Measurements from ENCODE around the gene ZNF536.

ZNF536 gene

GRCh38 chr19:30448386-30449077 lies 76.3 kb downstream of the ZNF536 start:
- TF ChIP-seq CTCF (conservative IDR thresholded peaks at IDR 0.05; ENCODE audit: control insufficient read depth, insufficient read depth, low read depth, low read length) = no peak
- DNase-seq (ENCODE audit: low read depth) = no peak
- no peak overlapping the region for H3K4me3 ChIP-seq (ENCODE audit: control insufficient read depth, low read depth, low read length)

GRCh38 chr19:30449078-30449590 lies 77.0 kb downstream of the ZNF536 start:
- no peak overlapping the region for H3K4me3 ChIP-seq (ENCODE audit: control insufficient read depth, low read depth, low read length)
- DNase-seq (ENCODE audit: low read depth) = no peak
- TF ChIP-seq CTCF (conservative IDR thresholded peaks at IDR 0.05; ENCODE audit: control insufficient read depth, insufficient read depth, low read depth, low read length) = no peak

GRCh38 chr19:30449673-30450072 lies 77.5 kb downstream of the ZNF536 start:
- no peak for TF ChIP-seq CTCF (conservative IDR thresholded peaks at IDR 0.05; ENCODE audit: control insufficient read depth, insufficient read depth, low read depth, low read length)
- no peak overlapping the region for H3K4me3 ChIP-seq (ENCODE audit: control insufficient read depth, low read depth, low read length)
- no peak for DNase-seq (ENCODE audit: low read depth)

GRCh38 chr19:30450100-30450499 lies 77.9 kb downstream of the ZNF536 start:
- H3K4me3 ChIP-seq (ENCODE audit: control insufficient read depth, low read depth, low read length) = no peak overlapping the region
- DNase-seq (ENCODE audit: low read depth) = no peak
- no peak for TF ChIP-seq CTCF (conservative IDR thresholded peaks at IDR 0.05; ENCODE audit: control insufficient read depth, insufficient read depth, low read depth, low read length)

GRCh38 chr19:30450835-30451321 lies 78.7 kb downstream of the ZNF536 start:
- no peak overlapping the region for H3K4me3 ChIP-seq (ENCODE audit: control insufficient read depth, low read depth, low read length)
- TF ChIP-seq CTCF (conservative IDR thresholded peaks at IDR 0.05; ENCODE audit: control insufficient read depth, insufficient read depth, low read depth, low read length) = no peak
- DNase-seq (ENCODE audit: low read depth) = no peak

GRCh38 chr19:30452931-30453330 lies 80.7 kb downstream of the ZNF536 start:
- H3K4me3 ChIP-seq (ENCODE audit: control insufficient read depth, low read depth, low read length) = no peak overlapping the region
- no peak for DNase-seq (ENCODE audit: low read depth)
- no peak for TF ChIP-seq CTCF (conservative IDR thresholded peaks at IDR 0.05; ENCODE audit: control insufficient read depth, insufficient read depth, low read depth, low read length)

All from fibroblast of mammary gland (primary cell).